IMR-90 (cell line): ENCODE data around the gene DPH7.

Source experiments
- CEBPB ChIP-seq: IDR thresholded peaks from 2 replicates; pipeline ENCODE4 v1.6.1; 2012; ENCODE audit warnings: low read depth, low read length, improper control_type of control experiment
- CTCF ChIP-seq: conservative IDR thresholded peaks from 2 replicates; pipeline ENCODE4 v1.5.1; 2012; ENCODE audit warnings: mild to moderate bottlenecking, low read depth, low read length, improper control_type of control experiment
- RAD21 ChIP-seq: IDR thresholded peaks from 2 replicates; pipeline ENCODE4 v1.6.1; 2012; ENCODE audit warnings: low read length, improper control_type of control experiment

GRCh38 chr9:137590469-137591383 is 12.0 kb upstream of the DPH7 start, which contains the start of gene ZMYND19:
- TF ChIP-seq CEBPB (no peak), CTCF (0 out of 2 replicates have a peak, but pooled peaks have one; percentile 2), RAD21 (no peak)
